Activated T-cell treated with anti-CD3 and anti-CD28 coated beads, Interleukin-2, amount 50 U/mL, for 4 hours (primary cell): ENCODE results near the gene CXCL10. TPM values are rescaled to one million over a fixed set of nuclear protein-coding genes. Genes with fewer than 3 reads are reported as not detected.
"Not testable (repeated sequence)": the region's sequence is repeated elsewhere in the genome, so short reads cannot be mapped to it uniquely, and the experiment has no call there.

Experiments
- ATAC-seq, 2 donors: fragments of 200-7000 bp; cut with Tn5 transposase; one replicate each; pipeline ENCODE4 v1.10.0; 2021
- DNase-seq: peaks from one replicate; pipeline ENCODE4 v3.0.0-alpha.2; 2020
- H3K27me3 Mint-ChIP-seq: one replicate; pipeline ENCODE4 v1.8.0; 2021; ENCODE audit warnings: low read depth, mixed read lengths
- H3K36me3 Mint-ChIP-seq: one replicate; pipeline ENCODE4 v1.8.0; 2022; ENCODE audit warnings: mixed read lengths; ENCODE audit not compliant: insufficient read depth
- H3K4me1 Mint-ChIP-seq: one replicate; pipeline ENCODE4 v1.8.0; 2021; ENCODE audit warnings: low read depth, mixed read lengths
- H3K4me3 Mint-ChIP-seq: one replicate; pipeline ENCODE4 v1.8.0; 2021; ENCODE audit warnings: mild to moderate bottlenecking, moderate library complexity, mixed read lengths
- H3K9me3 Mint-ChIP-seq: one replicate; pipeline ENCODE4 v1.8.0; 2021; ENCODE audit warnings: mixed read lengths
- total RNA-seq, 3 donors: library from RNA; stranded (reverse); gene quantifications; one replicate each; pipeline ENCODE4 v1.2.1, GENCODE V29; 2021

CXCL10 gene
- total RNA-seq, 3 donors from 2014 or later, result 13.0 to 52.3 (median 13.9) TPM

DNA sequence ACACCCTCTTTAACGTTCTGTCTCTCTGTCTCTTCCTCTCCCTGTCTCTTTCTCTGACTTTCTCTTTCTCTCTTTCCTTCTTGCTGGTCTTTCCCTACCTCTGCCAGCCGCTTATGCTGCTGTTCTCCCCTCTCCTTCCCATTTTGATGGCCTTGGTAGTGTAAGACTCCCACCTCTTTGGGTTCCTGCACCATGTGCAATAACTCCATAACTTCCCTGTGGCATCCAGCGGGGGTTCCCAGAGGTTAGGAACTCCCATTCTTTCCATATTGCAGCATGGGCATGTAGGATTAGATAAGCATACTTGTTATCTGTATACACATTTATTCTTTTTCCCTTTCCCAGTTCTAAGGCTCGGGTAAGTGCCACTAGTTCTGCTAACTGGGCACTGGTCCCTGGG, 21.4 kb upstream of the CXCL10 start:
- not testable (repeated sequence) for DNase-seq, H3K4me3 Mint-ChIP-seq, H3K27me3 Mint-ChIP-seq, ATAC-seq, H3K9me3 Mint-ChIP-seq, H3K36me3 Mint-ChIP-seq
- peaks cover 12% of the 10 kb centered on the region for H3K4me1 Mint-ChIP-seq

GRCh38 chr4:76043306-76043705, 20.0 kb upstream of the CXCL10 start:
- ATAC-seq, H3K9me3 Mint-ChIP-seq, H3K27me3 Mint-ChIP-seq, H3K36me3 Mint-ChIP-seq, H3K4me3 Mint-ChIP-seq, DNase-seq: not testable (repeated sequence)
- peaks cover 12% of the 10 kb centered on the region for H3K4me1 Mint-ChIP-seq

GRCh38 chr4:76042241-76042998, 19.1 kb upstream of the CXCL10 start:
- H3K4me3 Mint-ChIP-seq, result peak overlapping the region; percentile 66
- ATAC-seq, result peak; percentile 80 to 90
- DNase-seq, H3K27me3 Mint-ChIP-seq, H3K9me3 Mint-ChIP-seq, H3K36me3 Mint-ChIP-seq: not testable (repeated sequence)
- peaks cover 12% of the 10 kb centered on the region for H3K4me1 Mint-ChIP-seq

DNA sequence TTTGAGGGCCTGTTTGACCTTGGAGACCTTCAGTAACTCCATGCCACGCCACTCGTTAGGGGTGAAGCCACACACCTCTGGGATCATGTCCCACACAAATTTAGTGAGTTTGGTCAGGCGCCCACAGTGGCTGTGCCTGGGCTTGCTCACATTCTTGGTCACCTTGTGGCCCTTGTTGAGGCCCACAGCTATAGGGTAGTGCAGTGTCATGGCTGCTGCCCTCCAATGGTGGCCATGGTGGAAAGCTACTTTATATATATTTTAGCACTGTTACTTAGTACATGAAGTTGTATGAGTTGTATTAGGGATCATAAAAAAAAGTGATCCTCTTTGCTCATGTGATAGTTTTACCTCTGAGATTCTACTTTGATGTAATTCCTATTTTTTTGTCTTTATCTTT, 13.6 kb upstream of the CXCL10 start:
- no peak overlapping the region for H3K4me3 Mint-ChIP-seq
- DNase-seq, result no peak
- no peaks in the 10 kb centered on the region for H3K9me3 Mint-ChIP-seq
- H3K27me3 Mint-ChIP-seq, result peaks cover 4% of the 10 kb centered on the region
- peaks cover 3% of the 10 kb centered on the region for H3K4me1 Mint-ChIP-seq
- H3K36me3 Mint-ChIP-seq, result no peaks in the 10 kb centered on the region
- ATAC-seq, result no peak

GRCh38 chr4:76035799-76036380, 12.6 kb upstream of the CXCL10 start, which contains the start of gene CXCL11:
Gene CXCL11 (minus strand): TSS chr4:76036070. CDS start chr4:76035987, 83 bp downstream.
- peaks cover 4% of the 10 kb centered on the region for H3K27me3 Mint-ChIP-seq
- no peaks in the 10 kb centered on the region for H3K4me1 Mint-ChIP-seq
- no peaks in the 10 kb centered on the region for H3K9me3 Mint-ChIP-seq
- DNase-seq (no peak), ATAC-seq (no peak)
- no peak within 1 kb of the TSS for H3K4me3 Mint-ChIP-seq
- H3K36me3 Mint-ChIP-seq, result no peaks in the 10 kb centered on the region

GRCh38 chr4:76035141-76035540, 11.8 kb upstream of the CXCL10 start:
- Mint-ChIP-seq H3K27me3 (no peaks in the 10 kb centered on the region), H3K9me3 (no peaks in the 10 kb centered on the region), H3K4me1 (no peaks in the 10 kb centered on the region), H3K36me3 (no peaks in the 10 kb centered on the region), H3K4me3 (no peak overlapping the region)
- ATAC-seq, result no peak
- DNase-seq, result no peak

- DNase-seq, result no peak
Observed at GRCh38 chr4:76029300-76029699, 6.0 kb upstream of the CXCL10 start.

GRCh38 chr4:76028350-76028765, 5.1 kb upstream of the CXCL10 start:
- Mint-ChIP-seq H3K4me1 (peaks cover 26% of the 10 kb centered on the region), H3K9me3 (no peaks in the 10 kb centered on the region), H3K36me3 (no peaks in the 10 kb centered on the region), H3K4me3 (peak overlapping the region; percentile 14), H3K27me3 (no peaks in the 10 kb centered on the region)
- no peak for DNase-seq
- ATAC-seq, result peak in 1 of 2 donors; percentile 45

More at GRCh38 chr4:76029300-76029699, 6.0 kb upstream of the CXCL10 start:
- H3K4me1 Mint-ChIP-seq, result peaks cover 16% of the 10 kb centered on the region
- ATAC-seq, result no peak
- no peaks in the 10 kb centered on the region for H3K27me3 Mint-ChIP-seq
- no peak overlapping the region for H3K4me3 Mint-ChIP-seq
- no peaks in the 10 kb centered on the region for H3K36me3 Mint-ChIP-seq
- no peaks in the 10 kb centered on the region for H3K9me3 Mint-ChIP-seq

- H3K4me3 Mint-ChIP-seq, result no peak overlapping the region
- H3K36me3 Mint-ChIP-seq, result no peaks in the 10 kb centered on the region
- H3K4me1 Mint-ChIP-seq, result peaks cover 32% of the 10 kb centered on the region
- ATAC-seq (peak; percentile 62 to 64), DNase-seq (no peak)
- no peaks in the 10 kb centered on the region for H3K27me3 Mint-ChIP-seq
- no peaks in the 10 kb centered on the region for H3K9me3 Mint-ChIP-seq
Observed at GRCh38 chr4:76024065-76024464, 768 bp upstream of the CXCL10 start.

DNA sequence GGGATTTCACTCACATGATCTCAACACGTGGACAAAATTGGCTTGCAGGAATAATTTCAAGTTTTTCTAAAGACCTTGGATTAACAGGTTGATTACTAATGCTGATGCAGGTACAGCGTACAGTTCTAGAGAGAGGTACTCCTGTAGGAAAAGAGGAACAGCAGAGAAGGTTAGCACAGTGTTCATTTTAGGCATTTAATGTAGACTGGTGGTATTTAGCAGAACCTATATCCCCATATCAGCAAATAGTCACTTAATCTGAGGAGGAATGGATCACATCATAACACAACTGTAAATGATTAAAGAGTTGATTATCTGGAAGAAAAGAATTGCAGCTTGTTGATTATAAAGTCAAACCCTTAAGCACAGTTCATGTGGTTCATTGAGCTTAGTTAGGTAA, 620 bp downstream of the CXCL10 start:
- no peaks in the 10 kb centered on the region for H3K9me3 Mint-ChIP-seq
- H3K36me3 Mint-ChIP-seq, result no peaks in the 10 kb centered on the region
- H3K4me1 Mint-ChIP-seq, result peaks cover 22% of the 10 kb centered on the region
- DNase-seq, result no peak
- ATAC-seq, result no peak
- no peak overlapping the region for H3K4me3 Mint-ChIP-seq
- no peaks in the 10 kb centered on the region for H3K27me3 Mint-ChIP-seq

- no peak overlapping the region for H3K4me3 Mint-ChIP-seq
- no peaks in the 10 kb centered on the region for H3K36me3 Mint-ChIP-seq
- ATAC-seq (no peak), DNase-seq (no peak)
- peaks cover 22% of the 10 kb centered on the region for H3K4me1 Mint-ChIP-seq
- H3K9me3 Mint-ChIP-seq, result no peaks in the 10 kb centered on the region
- H3K27me3 Mint-ChIP-seq, result no peaks in the 10 kb centered on the region
Observed at GRCh38 chr4:76022031-76022430, 1.3 kb downstream of the CXCL10 start.

DNA sequence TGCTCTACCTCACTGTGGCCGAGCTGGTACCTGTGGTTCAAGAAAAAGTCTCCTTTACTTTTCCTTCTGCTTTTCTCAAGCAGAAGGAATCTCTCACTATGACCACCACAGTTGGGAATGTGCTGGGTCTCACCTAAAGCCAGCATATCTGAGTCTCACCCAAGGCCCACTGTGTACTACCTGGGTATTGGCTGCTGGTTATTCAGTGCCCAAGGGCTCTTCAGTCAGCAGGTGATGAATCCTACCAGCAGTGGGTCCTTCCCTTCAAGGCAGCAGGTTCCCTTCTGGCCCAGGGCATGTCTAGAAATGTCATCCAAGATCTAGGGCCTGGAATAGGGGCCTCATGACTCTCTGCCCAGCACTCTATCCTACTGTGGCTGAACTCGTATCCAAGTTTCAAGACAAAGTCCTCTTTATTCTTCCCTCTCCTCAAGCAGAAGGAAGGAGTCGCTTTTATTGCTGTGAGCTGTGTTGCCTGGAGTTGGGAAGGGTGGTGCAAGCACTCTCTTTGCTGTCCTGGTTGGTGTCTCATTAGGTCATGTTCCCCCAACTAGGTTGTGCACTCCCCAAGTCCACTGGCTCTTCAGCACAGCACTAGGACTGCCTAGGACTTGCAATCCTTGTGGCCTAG, 6.1 kb downstream of the CXCL10 start:
- no peak overlapping the region for H3K4me3 Mint-ChIP-seq

GRCh38 chr4:76016393-76016792, 6.9 kb downstream of the CXCL10 start:
- Mint-ChIP-seq H3K4me1 (no peaks in the 10 kb centered on the region), H3K36me3 (no peaks in the 10 kb centered on the region), H3K4me3 (no peak overlapping the region), H3K9me3 (no peaks in the 10 kb centered on the region), H3K27me3 (no peaks in the 10 kb centered on the region)
- peak in 1 of 2 donors; percentile 43 for ATAC-seq
- DNase-seq, result no peak

More for the DNA sequence above, 6.1 kb downstream of the CXCL10 start:
- DNase-seq (no peak), ATAC-seq (no peak)
- Mint-ChIP-seq H3K4me1 (peaks cover 2% of the 10 kb centered on the region), H3K36me3 (no peaks in the 10 kb centered on the region), H3K9me3 (no peaks in the 10 kb centered on the region), H3K27me3 (no peaks in the 10 kb centered on the region)

DNA sequence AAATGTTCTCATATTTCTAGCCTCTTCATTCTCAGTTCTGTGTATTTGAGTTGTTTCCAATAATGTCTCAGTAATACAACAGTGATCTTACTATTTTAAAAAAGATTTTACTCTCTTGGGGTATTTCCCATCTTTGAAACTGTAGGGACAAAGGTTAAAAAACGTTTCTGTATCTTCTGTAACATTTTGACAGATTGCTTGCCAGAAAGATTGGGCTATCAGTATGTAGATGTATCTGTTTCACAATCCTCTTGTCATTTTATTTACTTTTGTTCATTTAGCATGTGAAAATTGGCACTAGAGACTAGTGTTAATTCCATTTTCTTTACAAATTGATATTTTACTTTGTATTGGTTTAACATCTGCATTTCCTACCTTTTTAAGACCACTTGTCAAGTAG, 9.8 kb downstream of the CXCL10 start:
- Mint-ChIP-seq H3K36me3 (no peaks in the 10 kb centered on the region), H3K9me3 (no peaks in the 10 kb centered on the region), H3K4me1 (no peaks in the 10 kb centered on the region), H3K27me3 (no peaks in the 10 kb centered on the region), H3K4me3 (no peak overlapping the region)
- DNase-seq (no peak), ATAC-seq (no peak)

DNA sequence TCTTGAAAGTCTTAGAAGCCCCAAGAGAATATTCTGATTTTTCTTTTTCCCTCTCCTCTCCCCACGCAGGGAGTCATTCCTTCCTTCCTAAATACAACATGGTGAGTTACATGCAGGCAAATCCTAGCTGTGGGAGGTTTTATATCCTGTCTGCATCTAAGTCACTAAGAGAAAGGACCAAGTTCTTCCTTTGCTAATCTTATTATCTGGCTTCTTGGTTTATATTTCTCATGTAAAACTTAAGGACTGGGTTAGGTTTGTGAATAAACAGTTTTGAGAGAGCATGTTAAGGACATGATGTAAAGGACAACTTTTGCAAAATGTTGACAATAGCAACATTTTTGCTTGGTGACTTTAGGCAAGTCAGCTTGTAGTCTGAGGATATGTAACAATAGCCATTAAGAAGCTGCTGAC, 10.9 kb downstream of the CXCL10 start:
- H3K4me3 Mint-ChIP-seq, result no peak overlapping the region
- H3K4me1 Mint-ChIP-seq, result no peaks in the 10 kb centered on the region
- no peak for ATAC-seq
- no peaks in the 10 kb centered on the region for H3K27me3 Mint-ChIP-seq
- DNase-seq, result no peak
- no peaks in the 10 kb centered on the region for H3K36me3 Mint-ChIP-seq
- no peaks in the 10 kb centered on the region for H3K9me3 Mint-ChIP-seq
